GM19467 (cell line): ENCODE results near the gene MYMK.
"Not testable (repeated sequence)": the region's sequence is repeated elsewhere in the genome, so short reads cannot be mapped to it uniquely, and the experiment has no call there.

Experiments
- ATAC-seq: cut with Tn5 transposase; IDR thresholded peaks from one replicate; pipeline ENCODE4 v1.9.1; 2021; ENCODE audit warnings: mild to moderate bottlenecking, moderate library complexity; ENCODE audit not compliant: unreplicated experiment

Gene MYMK

GRCh38 chr9:133524679-133525228 is at the start of gene MYMK:
TSS of gene MYMK (minus strand) at chr9:133524959. CDS start at chr9:133524844, 115 bp downstream.
- no peak for ATAC-seq

- no peak for ATAC-seq
These were observed 49.2 kb upstream of the MYMK start for GRCh38 chr9:133573791-133574515.

- no peak for ATAC-seq
These were observed 48.1 kb upstream of the MYMK start for GRCh38 chr9:133572821-133573361.

GRCh38 chr9:133571896-133572595 is 47.3 kb upstream of the MYMK start:
- no peak for ATAC-seq

- no peak for ATAC-seq
These were observed 46.7 kb upstream of the MYMK start for GRCh38 chr9:133571391-133571890.

GRCh38 chr9:133570691-133571080 is 45.9 kb upstream of the MYMK start:
- ATAC-seq: no peak

GRCh38 chr9:133569891-133570690 is 45.3 kb upstream of the MYMK start:
- no peak for ATAC-seq

- no peak for ATAC-seq
These were observed 44.5 kb upstream of the MYMK start for GRCh38 chr9:133569121-133569785.

GRCh38 chr9:133568186-133568585 is 43.4 kb upstream of the MYMK start:
- ATAC-seq: no peak

GRCh38 chr9:133566817-133567216 is 42.1 kb upstream of the MYMK start:
- no peak for ATAC-seq

GRCh38 chr9:133566382-133566781 is 41.6 kb upstream of the MYMK start:
- ATAC-seq: no peak

- no peak for ATAC-seq
These were observed 39.8 kb upstream of the MYMK start for GRCh38 chr9:133564451-133565116.

- not testable (repeated sequence) for ATAC-seq
These were observed 39.1 kb upstream of the MYMK start for GRCh38 chr9:133563814-133564213.

GRCh38 chr9:133563291-133563796 is 38.6 kb upstream of the MYMK start:
- ATAC-seq: no peak

- ATAC-seq: no peak
These were observed 38.0 kb upstream of the MYMK start for GRCh38 chr9:133562611-133563290.

- no peak for ATAC-seq
These were observed 37.3 kb upstream of the MYMK start for GRCh38 chr9:133561976-133562554.

- ATAC-seq: no peak
These were observed 36.2 kb upstream of the MYMK start for GRCh38 chr9:133560944-133561343.

GRCh38 chr9:133560311-133560710 is 35.6 kb upstream of the MYMK start:
- no peak for ATAC-seq
